Ishikawa (cell line): ENCODE measurements around the gene SNRNP48.

Source experiments
- CEBPB ChIP-seq: IDR thresholded peaks from 2 replicates; pipeline ENCODE4 v1.6.1; 2012
- CREB1 ChIP-seq: IDR thresholded peaks from 2 replicates; pipeline ENCODE4 v1.6.1; 2012; ENCODE audit warnings: low read depth
- EGR1 ChIP-seq: IDR thresholded peaks from 2 replicates; pipeline ENCODE4 v1.6.1; 2012
- EP300 ChIP-seq: IDR thresholded peaks from 2 replicates; pipeline ENCODE4 v1.6.1; 2012; ENCODE audit warnings: borderline replicate concordance
- FOXM1 ChIP-seq: IDR thresholded peaks from 2 replicates; pipeline ENCODE4 v1.6.1; 2012; ENCODE audit warnings: low read depth, borderline replicate concordance
- NFIC ChIP-seq: IDR thresholded peaks from 2 replicates; pipeline ENCODE4 v1.6.1; 2012
- RAD21 ChIP-seq: IDR thresholded peaks from 2 replicates; pipeline ENCODE4 v1.6.1; 2012; ENCODE audit warnings: low read depth
- TAF1 ChIP-seq: IDR thresholded peaks from 2 replicates; pipeline ENCODE4 v1.6.1; 2012; ENCODE audit warnings: low read depth, mild to moderate bottlenecking
- TCF12 ChIP-seq: IDR thresholded peaks from 2 replicates; pipeline ENCODE4 v1.6.1; 2012; ENCODE audit warnings: low read depth
- TEAD4 ChIP-seq: IDR thresholded peaks from 2 replicates; pipeline ENCODE4 v1.6.1; 2012
- YY1 ChIP-seq: IDR thresholded peaks from 2 replicates; pipeline ENCODE4 v1.6.1; 2012; ENCODE audit warnings: low read depth
- ZBTB7A ChIP-seq: IDR thresholded peaks from 2 replicates; pipeline ENCODE4 v1.6.1; 2012; ENCODE audit warnings: low read depth
- TF ChIP-seq, protein P1 (sequence below): IDR thresholded peaks from 2 replicates; pipeline ENCODE4 v1.6.1; 2012; ENCODE audit warnings: low read depth, mild to moderate bottlenecking
- TF ChIP-seq, protein P2 (sequence below): IDR thresholded peaks from 2 replicates; pipeline ENCODE4 v1.6.1; 2012
- TF ChIP-seq, protein P3 (sequence below): IDR thresholded peaks from 2 replicates; pipeline ENCODE4 v1.6.1; 2012

SNRNP48 gene

DNA sequence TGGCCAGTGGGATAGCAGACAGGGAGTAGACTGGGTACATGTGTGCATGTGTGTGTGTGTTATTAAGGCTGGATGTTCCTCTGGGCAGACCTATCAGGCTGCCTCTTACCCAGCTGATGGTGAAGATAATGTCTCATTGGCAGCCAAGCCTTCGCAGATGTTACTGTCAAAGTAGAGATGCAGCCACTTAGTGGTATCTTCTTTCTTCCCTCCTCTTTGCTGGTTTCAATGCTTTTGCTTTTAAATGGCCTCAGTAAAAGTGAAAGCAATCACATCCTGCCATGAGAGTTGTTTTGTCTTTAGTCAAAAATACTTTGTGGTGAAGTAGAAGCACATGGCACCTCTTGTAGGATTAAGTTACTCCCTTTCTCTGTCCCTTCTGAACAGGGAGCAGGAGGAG lies 57.5 kb downstream of the SNRNP48 start:
- TF ChIP-seq RAD21, result no peak
- no peak for TF ChIP-seq TEAD4
- TF ChIP-seq, protein P1, sequence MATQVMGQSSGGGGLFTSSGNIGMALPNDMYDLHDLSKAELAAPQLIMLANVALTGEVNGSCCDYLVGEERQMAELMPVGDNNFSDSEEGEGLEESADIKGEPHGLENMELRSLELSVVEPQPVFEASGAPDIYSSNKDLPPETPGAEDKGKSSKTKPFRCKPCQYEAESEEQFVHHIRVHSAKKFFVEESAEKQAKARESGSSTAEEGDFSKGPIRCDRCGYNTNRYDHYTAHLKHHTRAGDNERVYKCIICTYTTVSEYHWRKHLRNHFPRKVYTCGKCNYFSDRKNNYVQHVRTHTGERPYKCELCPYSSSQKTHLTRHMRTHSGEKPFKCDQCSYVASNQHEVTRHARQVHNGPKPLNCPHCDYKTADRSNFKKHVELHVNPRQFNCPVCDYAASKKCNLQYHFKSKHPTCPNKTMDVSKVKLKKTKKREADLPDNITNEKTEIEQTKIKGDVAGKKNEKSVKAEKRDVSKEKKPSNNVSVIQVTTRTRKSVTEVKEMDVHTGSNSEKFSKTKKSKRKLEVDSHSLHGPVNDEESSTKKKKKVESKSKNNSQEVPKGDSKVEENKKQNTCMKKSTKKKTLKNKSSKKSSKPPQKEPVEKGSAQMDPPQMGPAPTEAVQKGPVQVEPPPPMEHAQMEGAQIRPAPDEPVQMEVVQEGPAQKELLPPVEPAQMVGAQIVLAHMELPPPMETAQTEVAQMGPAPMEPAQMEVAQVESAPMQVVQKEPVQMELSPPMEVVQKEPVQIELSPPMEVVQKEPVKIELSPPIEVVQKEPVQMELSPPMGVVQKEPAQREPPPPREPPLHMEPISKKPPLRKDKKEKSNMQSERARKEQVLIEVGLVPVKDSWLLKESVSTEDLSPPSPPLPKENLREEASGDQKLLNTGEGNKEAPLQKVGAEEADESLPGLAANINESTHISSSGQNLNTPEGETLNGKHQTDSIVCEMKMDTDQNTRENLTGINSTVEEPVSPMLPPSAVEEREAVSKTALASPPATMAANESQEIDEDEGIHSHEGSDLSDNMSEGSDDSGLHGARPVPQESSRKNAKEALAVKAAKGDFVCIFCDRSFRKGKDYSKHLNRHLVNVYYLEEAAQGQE, result no peak
- TF ChIP-seq TAF1, result no peak
- TF ChIP-seq, protein P2, sequence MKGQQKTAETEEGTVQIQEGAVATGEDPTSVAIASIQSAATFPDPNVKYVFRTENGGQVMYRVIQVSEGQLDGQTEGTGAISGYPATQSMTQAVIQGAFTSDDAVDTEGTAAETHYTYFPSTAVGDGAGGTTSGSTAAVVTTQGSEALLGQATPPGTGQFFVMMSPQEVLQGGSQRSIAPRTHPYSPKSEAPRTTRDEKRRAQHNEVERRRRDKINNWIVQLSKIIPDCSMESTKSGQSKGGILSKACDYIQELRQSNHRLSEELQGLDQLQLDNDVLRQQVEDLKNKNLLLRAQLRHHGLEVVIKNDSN, result no peak
- TF ChIP-seq FOXM1, result no peak
- TF ChIP-seq EP300, result no peak
- no peak for TF ChIP-seq YY1
- no peak for TF ChIP-seq CREB1
- TF ChIP-seq TCF12, result no peak
- no peak for TF ChIP-seq EGR1
- no peak for TF ChIP-seq CEBPB
- TF ChIP-seq ZBTB7A, result no peak
- TF ChIP-seq, protein P3, sequence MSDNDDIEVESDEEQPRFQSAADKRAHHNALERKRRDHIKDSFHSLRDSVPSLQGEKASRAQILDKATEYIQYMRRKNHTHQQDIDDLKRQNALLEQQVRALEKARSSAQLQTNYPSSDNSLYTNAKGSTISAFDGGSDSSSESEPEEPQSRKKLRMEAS, result no peak

DNA sequence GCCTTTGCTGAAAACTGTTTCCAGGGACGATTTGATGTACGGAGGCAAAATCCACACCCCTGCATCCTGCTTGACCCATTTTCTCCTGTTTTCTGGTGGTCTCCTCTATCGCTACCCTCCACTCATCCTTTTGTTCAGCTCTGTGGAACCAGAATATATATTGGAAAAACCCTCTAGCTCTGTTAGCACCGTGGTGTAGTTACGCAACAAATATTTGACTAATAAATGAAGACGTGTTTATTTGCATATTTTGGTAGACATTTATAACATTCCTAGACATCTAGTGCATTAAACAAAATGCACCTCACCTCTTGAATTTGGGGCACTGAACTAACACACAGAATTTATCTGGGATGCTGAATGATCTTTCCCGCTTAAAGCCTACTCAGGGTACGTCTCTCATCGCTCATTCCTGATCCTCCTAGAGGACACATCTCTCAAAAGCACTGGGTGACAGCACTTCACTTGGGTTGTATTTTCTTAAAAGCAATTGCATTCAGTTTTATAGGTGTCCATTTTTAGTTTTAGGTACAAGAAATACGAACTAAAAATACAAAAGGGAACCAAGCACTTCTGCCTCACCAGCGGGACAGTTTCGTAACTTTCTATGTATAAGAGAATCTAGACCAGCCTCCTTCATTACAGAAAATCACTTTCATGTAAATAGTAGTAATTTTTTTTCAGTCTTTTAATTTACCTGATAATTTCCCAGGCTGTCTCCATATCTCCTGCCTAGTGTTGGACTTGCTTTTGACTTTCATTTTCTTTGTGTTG lies 59.2 kb downstream of the SNRNP48 start:
- TF ChIP-seq, protein P3, result no peak

DNA sequence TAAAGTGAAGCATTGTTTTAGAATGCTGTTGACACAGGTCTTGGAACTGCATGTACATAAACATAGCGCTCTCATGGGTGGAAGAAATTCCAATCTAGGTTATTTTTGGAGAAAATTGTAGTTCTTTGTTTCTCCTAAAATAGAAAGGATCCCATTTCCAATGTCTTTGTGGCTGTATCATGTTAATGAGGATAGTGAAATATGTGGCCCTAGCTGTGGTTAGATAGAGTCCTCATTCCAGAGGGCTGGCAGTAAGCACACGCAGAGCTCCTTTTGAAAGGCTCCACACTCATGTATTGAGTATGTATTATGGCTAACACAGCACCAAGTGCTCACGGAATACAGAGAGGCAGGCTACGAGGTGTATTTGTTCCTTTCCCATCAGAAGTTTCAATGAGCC lies 60.9 kb downstream of the SNRNP48 start:
- TF ChIP-seq TAF1, result no peak
- no peak for TF ChIP-seq EGR1
- TF ChIP-seq, protein P3, result no peak
- no peak for TF ChIP-seq YY1
- no peak for TF ChIP-seq NFIC
- no peak for TF ChIP-seq FOXM1
- TF ChIP-seq EP300, result no peak
- TF ChIP-seq CREB1, result no peak
- TF ChIP-seq TEAD4, result no peak
- TF ChIP-seq ZBTB7A, result no peak
- TF ChIP-seq, protein P2, result no peak
- no peak for TF ChIP-seq TCF12
- no peak for TF ChIP-seq CEBPB
- TF ChIP-seq, protein P1, result no peak

DNA sequence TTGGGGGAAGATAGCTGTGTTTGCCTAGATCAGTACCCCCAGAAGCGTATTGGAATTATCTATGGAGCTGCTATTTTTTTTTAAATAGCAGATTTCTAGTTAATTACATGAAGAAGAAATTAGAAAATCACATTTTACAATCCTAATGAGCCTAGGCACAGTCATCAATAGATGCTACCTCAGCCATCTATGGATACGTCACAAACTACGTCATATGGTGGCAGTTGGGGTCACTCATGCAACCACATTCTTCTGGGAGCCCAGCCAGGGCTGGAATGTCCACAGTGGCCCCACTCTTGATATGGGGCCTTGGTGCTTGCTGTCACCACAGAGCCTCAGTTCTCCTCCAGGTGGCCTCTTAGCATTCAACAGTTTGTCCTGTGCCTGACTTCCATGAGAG lies 63.0 kb downstream of the SNRNP48 start:
- TF ChIP-seq TAF1 (no peak), EGR1 (no peak), RAD21 (no peak), FOXM1 (no peak), CEBPB (no peak), NFIC (no peak), TCF12 (no peak), EP300 (no peak), YY1 (no peak), CREB1 (no peak), ZBTB7A (no peak), TEAD4 (no peak)
- TF ChIP-seq, protein P1, result no peak
- TF ChIP-seq, protein P2, result no peak
- TF ChIP-seq, protein P3, result no peak
